Endothelial cell of umbilical vein (primary cell): ENCODE measurements around the gene CEP97. TPM values are rescaled to one million over a fixed set of nuclear protein-coding genes. Genes with fewer than 3 reads are reported as not detected.

Experiments used
- BruUV-seq: library from RNA; stranded (reverse); fragments of 400-500 nt; replicated peaks from 2 replicates; lab custom pipeline; 2021; lab: Mats Ljungman, UMichigan
- CTCF ChIA-PET: fragments of 300-600, 350-600 bp; sonication (Branson Sonifier 250); formaldehyde crosslinking; loops from one replicate; lab custom pipeline; 2021; ENCODE audit warnings: antibody characterized with exemption, inconsistent platforms; lab: Charles Lee
- POLR2A ChIA-PET: fragments of 300-600, 350-600 bp; sonication (Branson Sonifier 250); formaldehyde crosslinking; loops from one replicate; lab custom pipeline; 2021; ENCODE audit warnings: antibody characterized with exemption, inconsistent platforms; lab: Charles Lee
- DNase-seq: peaks from one replicate; pipeline ENCODE4 v3.0.0-alpha.2; 2011; ENCODE audit warnings: low read depth, low spot score
- FAIRE-seq: peaks from 2 replicates; lab custom pipeline; 2011; peaks lifted over from hg19 to GRCh38; lab: Jason Lieb, UNC
- H2AFZ ChIP-seq: 2 replicates; pipeline ENCODE4 v1.6.0; 2012; ENCODE audit warnings: low read depth, low read length, control low read depth, inconsistent platforms
- H3K27ac ChIP-seq: 2 replicates; pipeline ENCODE4 v1.5.1; 2011; ENCODE audit warnings: low read depth, mild to moderate bottlenecking, control low read depth, low read length, moderate library complexity; ENCODE audit not compliant: insufficient read depth
- H3K27me3 ChIP-seq, 2 experiments: 2 replicates each; pipeline versions ENCODE4 v1.6.0 to v1.6.1; 2011; ENCODE audit warnings: low read length in 2 of 2, mixed read lengths in 1 of 2; ENCODE audit not compliant: control insufficient read depth in 2 of 2, insufficient read depth in 2 of 2
- H3K36me3 ChIP-seq, 2 experiments: 2 replicates in 1 of 2; 3 replicates in 1 of 2; pipeline ENCODE4 v1.5.1; 2011; ENCODE audit warnings: low read length in 2 of 2, mild to moderate bottlenecking in 1 of 2, moderate library complexity in 1 of 2; ENCODE audit not compliant: control insufficient read depth in 2 of 2, insufficient read depth in 2 of 2; ENCODE audit errors: extremely low read depth in 1 of 2
- H3K4me1 ChIP-seq: 3 replicates; pipeline ENCODE4 v1.5.1; 2011; ENCODE audit warnings: mild to moderate bottlenecking, low read length; ENCODE audit not compliant: control insufficient read depth, insufficient read depth; ENCODE audit errors: extremely low read depth
- H3K4me2 ChIP-seq: 2 replicates; pipeline ENCODE4 v1.6.1; 2011; ENCODE audit warnings: low read length, control low read depth, mixed read lengths; ENCODE audit not compliant: insufficient read depth
- H3K4me3 ChIP-seq, 3 experiments: fragments of 200-600 bp in 1 of 3; sonication (generic), shearing (Covaris generic) in 1 of 3; replicated peaks in 1 of 3; 2 replicates each; pipeline ENCODE4 v1.5.1; 2011 to 2016; ENCODE audit warnings: control low read depth in 3 of 3, low read length in 3 of 3, mild to moderate bottlenecking in 2 of 3, inconsistent platforms in 1 of 3, low read depth in 1 of 3, moderate library complexity in 1 of 3; ENCODE audit not compliant: insufficient read depth in 1 of 3
- H3K79me2 ChIP-seq: 2 replicates; pipeline ENCODE4 v1.6.0; 2012; ENCODE audit warnings: low read length, inconsistent platforms; ENCODE audit not compliant: control insufficient read depth, insufficient read depth
- H3K9ac ChIP-seq: replicated peaks from 2 replicates; pipeline ENCODE3; 2011; ENCODE audit warnings: low read length, control low read depth; ENCODE audit not compliant: insufficient read depth; ENCODE audit errors: extremely low read depth
- H3K9me1 ChIP-seq: replicated peaks from 3 replicates; pipeline ENCODE4 v1.6.0; 2011; ENCODE audit warnings: mild to moderate bottlenecking, low read length; ENCODE audit not compliant: control insufficient read depth, insufficient read depth; ENCODE audit errors: extremely low read depth
- H3K9me3 ChIP-seq: replicated peaks from 2 replicates; pipeline ENCODE4 v1.5.1; 2012; ENCODE audit warnings: low read length, inconsistent platforms; ENCODE audit not compliant: control insufficient read depth, insufficient read depth
- H4K20me1 ChIP-seq: replicated peaks from 2 replicates; pipeline ENCODE3; 2011; ENCODE audit warnings: mild to moderate bottlenecking, low read length; ENCODE audit not compliant: control insufficient read depth, insufficient read depth; ENCODE audit errors: extremely low read depth
- CTCF ChIP-seq, 2 donors: IDR thresholded peaks; 1 replicate in 1 of 2; 2 replicates in 1 of 2; pipeline ENCODE4 v1.5.1; 2011; ENCODE audit warnings: low read length in 2 of 2, mild to moderate bottlenecking in 2 of 2, moderate library complexity in 2 of 2, control low read depth in 1 of 2, inconsistent platforms in 1 of 2, low read depth in 1 of 2; ENCODE audit not compliant: insufficient read depth in 1 of 2; ENCODE audit errors: extremely low read depth in 1 of 2
- EZH2 ChIP-seq: IDR thresholded peaks from 2 replicates; pipeline ENCODE4 v1.6.1; 2012; ENCODE audit warnings: borderline replicate concordance, low read depth, mild to moderate bottlenecking, moderate library complexity, low read length, inconsistent platforms; ENCODE audit not compliant: severe bottlenecking
- FOS ChIP-seq: IDR thresholded peaks from 2 replicates; pipeline ENCODE4 v1.6.1; 2011; ENCODE audit warnings: mild to moderate bottlenecking, low read length, moderate library complexity, borderline replicate concordance; ENCODE audit not compliant: insufficient read depth
- GATA2 ChIP-seq: IDR thresholded peaks from 2 replicates; pipeline ENCODE4 v1.7.0; 2011; ENCODE audit warnings: low read depth, mild to moderate bottlenecking, moderate library complexity, mixed read lengths, low read length; ENCODE audit not compliant: insufficient read length, insufficient read depth
- JUN ChIP-seq: IDR thresholded peaks from 2 replicates; pipeline ENCODE4 v1.6.1; 2011; ENCODE audit warnings: borderline replicate concordance, low read depth; ENCODE audit not compliant: insufficient read length, insufficient read depth
- MYC ChIP-seq: IDR thresholded peaks from one replicate; pipeline ENCODE4 v1.6.1; 2011; ENCODE audit warnings: mild to moderate bottlenecking, low read depth, low read length
- POLR2A ChIP-seq: IDR thresholded peaks from 2 replicates; pipeline ENCODE4 v1.6.1; 2012; ENCODE audit warnings: low read depth, mild to moderate bottlenecking, control low read depth, low read length
- POLR2AphosphoS5 ChIP-seq: IDR thresholded peaks from 2 replicates; pipeline ENCODE4 v1.6.1; 2012; ENCODE audit warnings: low read depth, mild to moderate bottlenecking, control low read depth, low read length, moderate library complexity; ENCODE audit not compliant: insufficient read depth
- dilution Hi-C: fragments of 300-500 bp; cut with MboI; formaldehyde crosslinking; loops from one replicate; pipeline ENCODE4 v1.15.0; 2019; ENCODE audit warnings: low sequenced_read_pairs; ENCODE audit not compliant: extremely low pct_ligation_motif_present
- intact Hi-C: fragments of 100-400 bp; cut with micrococcal nuclease; formaldehyde crosslinking; loops from one replicate; pipeline ENCODE4 v1.10.0; 2022
- polyA plus RNA-seq, 4 experiments: library from polyadenylated mRNA; depleted of rRNA in 3 of 4; stranded (reverse) in 3 of 4; unstranded in 1 of 4; fragments of >200 nt; gene quantifications; 2 replicates each; pipeline versions ENCODE4 v1.2.1 to v1.2.3, GENCODE V29; 2011 to 2012; ENCODE audit warnings: missing spikeins in 1 of 4
- total RNA-seq: library from RNA; stranded (reverse); gene quantifications from 2 replicates; pipeline ENCODE4 v1.2.3, GENCODE V29; 2021
- TF ChIP-seq, protein P1 (sequence below): IDR thresholded peaks from 2 replicates; pipeline ENCODE4 v1.6.1; 2011; ENCODE audit not compliant: insufficient read depth, insufficient read length

Gene CEP97
- total and polyA plus RNA-seq, 2 donors (not counting 3 experiments of a cell fraction or from before 2014, with no cell fraction given), result 1.9 to 10.3 TPM

DNA sequence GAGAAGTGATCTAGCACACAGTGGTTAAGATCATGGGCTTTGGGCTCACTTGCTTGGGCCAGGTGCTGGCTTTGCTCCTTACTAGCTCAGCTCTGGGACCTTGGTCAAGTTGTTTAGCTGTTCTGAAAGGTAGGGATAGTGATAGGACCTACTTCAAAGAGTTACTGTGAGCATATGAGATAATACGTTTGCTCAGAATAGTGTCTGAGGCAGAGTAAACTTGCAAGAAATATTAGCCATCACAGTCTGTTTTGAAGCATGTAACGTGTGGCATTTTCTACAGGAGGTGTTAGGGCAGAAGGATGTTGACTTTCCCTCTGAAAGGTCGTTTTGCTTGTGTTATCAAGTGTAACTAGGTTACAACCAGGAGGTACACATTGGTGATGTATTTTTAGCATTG lies 90.4 kb downstream of the CEP97 start:
- BruUV-seq, result no TSS peak
- Histone ChIP-seq H3K9ac (no peak overlapping the region), H3K9me1 (no peaks in the 10 kb centered on the region), H4K20me1 (no peaks in the 10 kb centered on the region), H3K4me3 (no peak overlapping the region), H3K79me2 (no peaks in the 10 kb centered on the region), H2AFZ (no peak overlapping the region), H3K36me3 (peaks cover 0 to 2% of the 10 kb centered on the region in 2 experiments), H3K4me1 (peaks cover 8% of the 10 kb centered on the region), H3K4me2 (no peak overlapping the region), H3K27ac (no peak overlapping the region), H3K9me3 (no peaks in the 10 kb centered on the region), H3K27me3 (no peaks in the 10 kb centered on the region)
- TF ChIP-seq MYC (no peak), GATA2 (no peak), CTCF (IDR thresholded peaks at IDR 0.05; ENCODE audit: extremely low read depth in 1 of 2, insufficient read depth in 1 of 2, low read depth in 1 of 2, low read length in 2 of 2) (no peak), JUN (no peak), POLR2A (no peak), FOS (no peak), EZH2 (no peak), POLR2AphosphoS5 (no peak)
- TF ChIP-seq, protein P1, sequence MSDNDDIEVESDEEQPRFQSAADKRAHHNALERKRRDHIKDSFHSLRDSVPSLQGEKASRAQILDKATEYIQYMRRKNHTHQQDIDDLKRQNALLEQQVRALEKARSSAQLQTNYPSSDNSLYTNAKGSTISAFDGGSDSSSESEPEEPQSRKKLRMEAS, result no peak
- DNase-seq (no peak), FAIRE-seq (no peak)
- POLR2A ChIA-PET, result interaction anchor here (1.1 kb wide), 1 partner anchor 410 kb away, joined by 4 read pairs; no protein-coding TSS in a partner anchor
- dilution Hi-C loops, result no loop called here
- intact Hi-C loops, result no loop called here
- CTCF ChIA-PET, result interaction anchor here (0.7 to 12.9 kb wide), 8 partner anchors 12 to 722 kb away, joined by 3 to 358 read pairs (median 6); partner anchors contain the start of gene NFKBIZ
